Left ventricle myocardium inferior (tissue), 1 donor: ENCODE data around the gene PCSK5. TPM values are rescaled to one million over a fixed set of nuclear protein-coding genes. Genes with fewer than 3 reads are reported as not detected.
A peak's percentile ranks its signal among the peaks of the same experiment; 100 is the strongest.

ENCODE experiments used
- DNase-seq: peaks from one replicate; pipeline ENCODE4 v3.0.0-alpha.2; 2020
- H3K27ac ChIP-seq: fragments of 200-600 bp; replicated peaks from 2 replicates; pipeline ENCODE4 v1.8.0; 2021
- H3K27me3 ChIP-seq: fragments of 200-600 bp; 2 replicates; pipeline ENCODE4 v1.8.0; 2021; ENCODE audit warnings: low read depth
- H3K36me3 ChIP-seq: fragments of 200-600 bp; 2 replicates; pipeline ENCODE4 v1.8.0; 2021
- H3K4me1 ChIP-seq: fragments of 200-600 bp; 2 replicates; pipeline ENCODE4 v1.8.0; 2021
- H3K4me3 ChIP-seq: fragments of 200-600 bp; 2 replicates; pipeline ENCODE4 v1.8.0; 2021; ENCODE audit warnings: mild to moderate bottlenecking, moderate library complexity
- H3K9me3 ChIP-seq: fragments of 200-600 bp; replicated peaks from 2 replicates; pipeline ENCODE4 v1.8.0; 2021
- CTCF ChIP-seq: fragments of 200-600 bp; IDR thresholded peaks from 2 replicates; pipeline ENCODE4 v1.8.0; 2021; ENCODE audit warnings: antibody characterized with exemption, mild to moderate bottlenecking, borderline replicate concordance
- intact Hi-C: fragments of 100-400 bp; cut with micrococcal nuclease; formaldehyde crosslinking; loops from one replicate; pipeline ENCODE4 v1.11.0; 2022
- total RNA-seq: library from RNA; stranded (reverse); fragmentation: NEBNext Ultra II Directional; extraction: Animal tissue kit (Norgen Biotek cat#: 25700); gene quantifications from one replicate; pipeline ENCODE4 v1.2.1, GENCODE V29; 2021
- donor health status: DM: no; HTN: yes; CAD: no; lungs with severe emphysema.

PCSK5 gene
- total RNA-seq, 1 donor from 2014 or later: 5.6 TPM

GRCh38 chr9:76377791-76378190 is 487.3 kb downstream of the PCSK5 start:
- H3K36me3 ChIP-seq: no peaks in the 10 kb centered on the region
- H3K9me3 ChIP-seq: no peaks in the 10 kb centered on the region
- intact Hi-C loops: no loop called here
- H3K27me3 ChIP-seq: no peaks in the 10 kb centered on the region
- no peak for DNase-seq
- H3K4me3 ChIP-seq: no peak overlapping the region
- no peak for TF ChIP-seq CTCF
- peaks cover 23% of the 10 kb centered on the region for H3K4me1 ChIP-seq
- H3K27ac ChIP-seq: no peak overlapping the region

GRCh38 chr9:76378367-76379073 is 488.0 kb downstream of the PCSK5 start:
- no peak for TF ChIP-seq CTCF

GRCh38 chr9:76379494-76379893 is 489.0 kb downstream of the PCSK5 start:
- H3K36me3 ChIP-seq: peaks cover 7% of the 10 kb centered on the region
- H3K4me1 ChIP-seq: peaks cover 12% of the 10 kb centered on the region
- TF ChIP-seq CTCF: no peak
- intact Hi-C loops: no loop called here
- no peak for DNase-seq
- no peaks in the 10 kb centered on the region for H3K27me3 ChIP-seq
- H3K9me3 ChIP-seq: no peaks in the 10 kb centered on the region
- H3K27ac ChIP-seq: no peak overlapping the region
- no peak overlapping the region for H3K4me3 ChIP-seq

More at GRCh38 chr9:76378367-76379073, 488.0 kb downstream of the PCSK5 start:
- no peak overlapping the region for H3K27ac ChIP-seq
- DNase-seq: no peak
- H3K36me3 ChIP-seq: no peaks in the 10 kb centered on the region
- no peaks in the 10 kb centered on the region for H3K27me3 ChIP-seq
- H3K4me3 ChIP-seq: no peak overlapping the region
- H3K9me3 ChIP-seq: no peaks in the 10 kb centered on the region
- intact Hi-C loops: no loop called here
- H3K4me1 ChIP-seq: peaks cover 20% of the 10 kb centered on the region

- peaks cover 47% of the 10 kb centered on the region for H3K4me1 ChIP-seq
- intact Hi-C loops: no loop called here
- H3K36me3 ChIP-seq: peaks cover 38% of the 10 kb centered on the region
- TF ChIP-seq CTCF: no peak
- H3K27ac ChIP-seq: peak overlapping the region; percentile 28
- DNase-seq: no peak
- peaks cover 7% of the 10 kb centered on the region for H3K9me3 ChIP-seq
- H3K27me3 ChIP-seq: no peaks in the 10 kb centered on the region
- H3K4me3 ChIP-seq: no peak overlapping the region
These were observed 500.2 kb downstream of the PCSK5 start for GRCh38 chr9:76390656-76391055.

GRCh38 chr9:76394195-76394959 is 503.9 kb downstream of the PCSK5 start, which contains the start of gene RFK:
TSS of gene RFK (minus strand) at chr9:76394426. CDS start at chr9:76394171, 255 bp downstream.
- intact Hi-C loops: no loop called here

More at GRCh38 chr9:76394195-76394959, 503.9 kb downstream of the PCSK5 start, which contains the start of gene RFK:
- TF ChIP-seq CTCF: peak; percentile 54
- peaks cover 7% of the 10 kb centered on the region for H3K9me3 ChIP-seq
- peak within 1 kb of the TSS; percentile 91 for H3K27ac ChIP-seq
- DNase-seq: peak; percentile 84
- peaks cover 6% of the 10 kb centered on the region for H3K36me3 ChIP-seq
- peak within 1 kb of the TSS; percentile 97 for H3K4me3 ChIP-seq
- peaks cover 48% of the 10 kb centered on the region for H3K4me1 ChIP-seq
- no peaks in the 10 kb centered on the region for H3K27me3 ChIP-seq
